GDM1 (cell line): ENCODE measurements around the gene ARL1.
A peak's percentile ranks its signal among the peaks of the same experiment; 100 is the strongest.
"Not testable (repeated sequence)": the region's sequence is repeated elsewhere in the genome, so short reads cannot be mapped to it uniquely, and the experiment has no call there.

Experiments
- DNase-seq: peaks from one replicate; lab custom pipeline; 2025; lab: John Stamatoyannopoulos, UW

The ARL1 gene

DNA sequence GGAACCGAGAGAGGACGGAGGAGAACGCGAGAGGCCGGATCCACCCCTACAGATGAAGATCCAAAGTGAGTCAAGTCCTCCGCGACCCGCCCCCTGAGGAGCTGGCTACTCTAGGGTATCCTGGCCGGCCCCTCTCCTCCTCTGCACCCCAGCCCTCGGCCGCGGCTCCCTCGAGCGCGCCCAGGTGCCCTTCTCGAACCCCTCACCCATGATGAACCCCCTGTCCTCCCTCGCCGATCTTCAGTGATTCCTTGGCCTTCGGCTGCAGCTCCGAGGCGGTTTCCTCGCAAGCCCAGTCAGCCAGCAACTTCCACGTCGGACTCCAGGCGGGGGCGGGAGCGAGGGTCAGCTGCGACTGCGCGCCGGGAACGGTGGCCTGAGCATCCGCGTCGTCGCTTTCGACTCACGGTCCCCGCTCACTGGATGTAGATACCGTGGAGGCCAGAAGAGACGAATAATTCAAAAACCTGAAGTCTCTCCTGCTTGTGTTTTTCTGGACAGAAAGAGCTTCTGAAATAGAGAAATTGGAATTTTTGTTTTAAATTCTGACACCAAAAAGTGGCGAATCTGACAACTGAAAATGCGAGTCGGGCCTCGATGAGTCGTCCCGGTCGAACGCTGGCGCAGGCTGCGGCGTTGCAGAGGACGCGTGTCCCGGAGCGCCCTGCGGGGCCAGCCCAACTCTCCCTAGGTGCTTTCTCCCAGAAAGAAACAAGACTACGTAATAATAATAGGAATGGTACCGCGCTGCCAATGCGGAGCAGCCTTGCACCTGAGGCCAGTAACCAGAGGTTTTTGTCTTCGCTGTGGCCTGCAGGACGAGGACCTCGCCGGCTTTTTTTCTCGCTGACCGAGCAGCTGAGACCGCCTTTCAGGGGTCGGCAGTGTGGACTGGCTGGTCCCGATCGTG lies at the start of gene ARL1:
TSS of gene ARL1 (minus strand) at position 337 of the 910 bp plus-strand sequence. CDS start at position 210, 127 bp downstream.
- peak; percentile 77 for DNase-seq

DNA sequence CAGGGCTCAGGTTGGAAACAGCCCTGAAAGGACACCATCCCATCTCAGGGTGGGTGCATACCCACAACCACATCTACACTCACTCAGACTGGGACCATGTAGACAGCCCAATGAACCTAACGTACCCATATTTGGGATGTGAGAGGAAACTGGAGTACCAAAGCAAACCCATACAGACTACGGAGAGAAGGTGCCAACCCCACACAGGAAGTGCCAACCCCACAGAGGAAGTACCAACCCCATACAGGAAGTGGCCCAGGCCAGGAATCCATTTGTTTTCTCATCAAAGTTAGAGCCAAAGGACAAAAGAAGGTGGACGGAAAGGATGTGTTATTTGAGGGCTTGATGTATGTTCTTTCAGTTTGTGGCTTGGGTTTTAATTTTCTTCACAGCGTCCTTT lies 48.1 kb upstream of the ARL1 start:
- DNase-seq = no peak

DNA sequence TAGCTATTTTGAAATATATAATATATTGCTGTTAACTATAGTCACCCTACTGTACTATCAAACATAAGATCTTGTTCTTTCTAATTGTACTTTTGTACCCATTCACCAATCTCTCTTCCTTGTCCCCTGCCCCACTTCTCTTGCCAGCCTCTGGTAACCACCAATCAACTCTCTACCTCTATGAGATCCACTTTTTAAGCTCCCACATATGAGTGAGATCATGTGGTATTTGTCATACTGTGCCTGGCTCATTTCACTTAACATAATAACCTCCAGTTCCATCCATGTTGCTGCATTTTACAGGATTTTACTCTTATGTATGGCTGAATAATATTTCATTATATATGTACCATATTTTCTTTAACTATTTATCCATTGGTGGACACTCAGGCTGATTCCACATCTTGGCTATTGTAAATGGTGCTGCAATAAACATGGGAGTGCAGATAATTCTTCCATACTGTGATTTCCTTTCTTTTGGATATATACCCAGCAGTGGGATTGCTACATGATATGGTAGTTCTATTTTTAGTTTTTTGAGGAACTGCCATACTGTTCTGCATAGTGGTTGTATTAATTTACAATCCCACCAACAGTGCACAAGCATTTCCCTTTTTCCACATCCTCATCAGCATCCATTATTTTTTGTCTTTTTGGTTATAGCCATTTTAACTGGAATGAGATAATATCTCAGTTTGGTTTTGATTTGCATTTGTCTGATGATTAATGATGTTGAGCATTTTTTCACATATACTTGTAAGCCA lies 34.1 kb upstream of the ARL1 start:
- no peak for DNase-seq

DNA sequence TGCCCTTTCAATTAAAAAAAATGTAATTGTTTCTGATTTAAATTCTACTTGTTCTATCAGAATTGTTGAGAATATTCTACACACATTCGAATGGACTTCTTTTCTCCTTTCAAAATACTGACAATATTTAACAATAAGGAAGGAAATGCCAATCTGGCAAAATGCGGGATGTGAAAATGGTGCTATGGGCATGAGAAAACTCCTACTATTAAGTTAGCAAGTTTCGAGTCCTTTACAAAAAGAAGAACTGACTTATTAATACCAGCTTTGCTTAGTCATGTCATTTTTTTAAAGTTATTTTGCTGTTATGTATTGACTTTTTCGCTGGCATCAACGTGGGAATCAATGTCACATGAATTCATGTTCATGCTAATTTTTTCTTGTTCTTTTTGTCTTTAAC lies 31.7 kb upstream of the ARL1 start:
- DNase-seq = no peak

DNA sequence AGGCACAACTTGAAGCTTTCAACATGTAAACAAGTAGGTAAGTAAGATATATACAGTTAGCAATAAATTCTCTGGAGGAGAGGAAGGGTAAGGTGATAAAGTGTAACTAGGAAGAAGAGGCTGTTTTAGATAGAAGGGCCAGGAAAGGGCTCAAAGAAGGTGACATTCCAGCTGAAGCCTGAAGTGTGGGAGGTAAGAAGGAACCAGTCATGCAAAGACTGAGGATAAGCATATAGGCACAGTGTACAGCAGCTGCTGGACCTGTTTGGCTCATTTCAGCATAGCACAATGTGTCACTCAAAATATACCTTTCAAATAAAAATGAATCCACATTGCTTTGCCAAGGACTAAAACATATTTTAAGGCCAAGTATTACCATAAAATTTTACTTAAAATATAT lies 28.6 kb upstream of the ARL1 start:
- no peak for DNase-seq

DNA sequence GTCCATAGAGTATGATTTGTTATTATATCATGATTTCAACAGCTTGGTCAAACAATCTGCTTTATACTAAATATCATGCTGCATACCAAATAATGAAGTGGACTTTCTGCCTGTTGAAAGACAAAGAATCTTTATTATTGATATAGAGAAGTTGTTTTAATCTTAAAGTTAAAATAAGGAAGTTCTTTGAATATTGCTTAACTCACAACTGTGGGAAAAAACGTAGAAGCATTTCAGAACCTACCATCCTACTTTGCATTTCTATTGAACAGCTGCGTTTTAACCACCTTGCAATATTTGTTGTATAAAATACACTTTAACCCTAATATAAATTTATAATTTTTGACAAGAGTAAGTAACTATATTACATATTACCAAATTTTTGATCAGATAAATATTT lies 22.9 kb upstream of the ARL1 start:
- DNase-seq = no peak

DNA sequence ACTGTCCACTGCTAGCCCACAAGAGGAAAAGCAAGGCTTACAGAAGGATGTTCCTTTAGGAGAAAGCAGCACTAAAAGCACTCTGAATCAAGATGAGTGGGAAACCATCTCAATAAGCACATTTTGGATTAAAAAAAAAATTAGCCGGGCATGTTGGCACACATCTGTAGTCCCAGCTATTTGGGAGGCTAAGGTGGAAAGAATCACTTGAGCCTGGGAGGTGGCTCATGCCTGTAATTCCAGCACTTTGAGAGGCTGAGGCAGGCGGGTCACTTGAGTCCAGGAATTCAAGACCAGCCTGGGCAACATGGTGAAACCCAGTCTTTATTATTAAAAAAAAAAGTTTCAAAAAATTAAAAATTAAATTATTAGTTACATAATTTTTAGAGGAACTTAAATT lies 17.0 kb upstream of the ARL1 start:
- DNase-seq = no peak

DNA sequence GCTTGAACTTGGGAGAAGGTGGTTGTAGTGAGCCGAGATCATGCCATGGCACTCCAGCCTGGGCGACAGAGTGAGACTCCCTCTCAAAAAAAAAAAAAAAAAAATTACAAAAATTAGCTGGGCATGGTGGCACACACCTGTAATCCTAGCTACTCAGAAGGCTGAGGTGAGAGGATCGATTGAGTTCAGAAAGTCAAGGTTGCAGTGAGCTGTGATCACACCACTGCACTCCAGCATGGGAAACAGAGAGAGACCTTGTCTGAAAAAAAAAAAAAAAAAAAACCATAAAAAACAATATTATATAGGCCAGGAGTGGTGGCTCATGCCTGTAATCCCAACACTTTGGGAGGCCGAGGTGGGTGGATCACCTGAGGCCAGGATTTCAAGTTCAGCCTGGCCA lies 14.5 kb upstream of the ARL1 start:
- not testable (repeated sequence) for DNase-seq

DNA sequence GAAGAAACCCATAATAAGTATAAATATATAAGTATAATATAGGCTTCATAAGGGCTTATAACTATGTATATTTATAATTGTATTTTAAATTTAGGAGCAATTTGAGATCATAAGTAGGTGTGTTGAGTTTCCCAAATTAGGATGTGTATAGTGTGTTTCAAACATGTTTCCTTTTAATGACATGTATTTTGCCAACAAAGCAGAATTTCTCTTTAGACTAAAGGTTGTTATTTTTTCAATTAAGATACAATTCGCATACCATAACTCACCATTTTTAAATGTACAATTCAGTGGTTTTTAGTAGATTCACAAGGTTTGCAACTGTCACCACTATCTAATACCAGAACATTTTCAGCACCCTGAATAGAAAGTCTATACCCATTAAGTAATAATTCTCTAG lies 7.7 kb upstream of the ARL1 start:
- DNase-seq = no peak

DNA sequence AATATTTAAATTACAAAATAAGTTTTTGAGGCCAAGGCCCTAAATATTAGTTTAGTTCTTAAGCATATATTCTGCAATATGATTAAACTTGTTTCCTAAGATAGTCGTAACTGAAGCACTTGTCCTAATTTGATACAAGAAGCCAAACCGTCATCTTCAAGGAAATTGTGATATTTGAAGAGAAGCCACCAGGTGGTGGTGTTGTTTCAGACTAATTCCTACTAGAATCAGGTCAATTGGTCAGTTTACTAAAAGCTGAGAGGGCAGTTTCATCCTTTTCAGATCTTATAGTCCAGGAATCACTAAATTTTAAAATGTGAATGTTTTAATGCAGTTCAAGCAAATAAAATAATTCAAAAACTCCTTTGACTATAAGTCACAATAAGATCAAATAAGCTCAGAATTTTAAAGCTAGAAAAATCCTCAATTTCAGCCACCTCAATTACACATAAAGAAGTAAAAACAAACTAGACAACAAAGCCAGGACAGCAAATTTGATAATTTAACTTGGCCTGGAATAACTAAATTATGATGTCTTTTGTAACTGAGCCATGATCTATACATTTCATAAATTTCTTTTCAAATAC lies 7.1 kb upstream of the ARL1 start:
- DNase-seq = peak; percentile 9

DNA sequence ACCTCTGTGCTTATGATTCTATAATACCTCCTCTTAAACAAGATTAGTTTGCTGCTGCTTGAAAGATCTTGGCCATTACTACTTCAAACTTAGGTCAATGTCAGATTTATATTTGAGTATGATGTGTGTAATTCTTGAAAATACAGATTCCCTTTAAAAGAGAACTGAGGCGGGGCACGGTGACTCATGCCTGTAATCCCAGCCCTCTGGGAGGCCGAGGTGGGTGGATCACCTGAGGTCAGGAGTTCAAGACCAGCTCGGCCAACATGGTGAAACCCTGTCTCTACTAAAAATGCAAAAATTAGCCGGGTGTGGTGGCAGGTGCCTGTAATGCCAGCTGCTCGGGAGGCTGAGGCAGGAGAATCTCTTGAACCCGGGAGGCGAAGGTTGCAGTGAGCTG lies 2.6 kb upstream of the ARL1 start:
- DNase-seq = not testable (repeated sequence)

DNA sequence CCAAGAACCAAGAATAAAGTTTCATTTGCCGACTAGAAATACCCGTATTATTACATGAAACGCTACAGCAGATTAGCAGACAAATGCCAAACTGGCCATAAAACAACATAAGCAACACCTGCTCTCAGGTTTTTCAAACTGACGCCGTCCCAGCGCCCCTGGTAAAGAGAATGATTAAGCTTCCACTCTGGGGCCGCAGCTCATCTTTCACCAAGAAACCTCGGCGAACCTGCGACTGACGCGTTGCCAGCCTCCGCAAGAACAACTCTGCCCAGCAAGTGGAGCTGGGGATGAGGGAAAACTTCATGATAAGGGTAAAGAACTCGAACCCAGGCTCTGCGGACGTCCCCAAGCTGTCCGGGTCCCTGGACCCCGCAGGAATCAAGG lies 530 bp downstream of the ARL1 start:
- no peak for DNase-seq

DNA sequence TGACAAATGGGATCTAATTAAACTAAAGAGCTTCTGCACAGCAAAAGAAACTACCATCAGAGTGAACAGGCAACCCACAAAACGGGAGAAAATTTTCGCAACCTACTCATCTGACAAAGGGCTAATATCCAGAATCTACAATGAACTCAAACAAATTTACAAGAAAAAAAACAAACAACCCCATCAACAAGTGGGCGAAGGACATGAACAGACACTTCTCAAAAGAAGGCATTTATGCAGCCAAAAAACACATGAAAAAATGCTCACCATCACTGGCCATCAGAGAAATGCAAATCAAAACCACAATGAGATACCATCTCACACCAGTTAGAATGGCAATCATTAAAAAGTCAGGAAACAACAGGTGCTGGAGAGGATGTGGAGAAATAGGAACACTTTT lies 16.4 kb downstream of the ARL1 start:
- DNase-seq = not testable (repeated sequence)

DNA sequence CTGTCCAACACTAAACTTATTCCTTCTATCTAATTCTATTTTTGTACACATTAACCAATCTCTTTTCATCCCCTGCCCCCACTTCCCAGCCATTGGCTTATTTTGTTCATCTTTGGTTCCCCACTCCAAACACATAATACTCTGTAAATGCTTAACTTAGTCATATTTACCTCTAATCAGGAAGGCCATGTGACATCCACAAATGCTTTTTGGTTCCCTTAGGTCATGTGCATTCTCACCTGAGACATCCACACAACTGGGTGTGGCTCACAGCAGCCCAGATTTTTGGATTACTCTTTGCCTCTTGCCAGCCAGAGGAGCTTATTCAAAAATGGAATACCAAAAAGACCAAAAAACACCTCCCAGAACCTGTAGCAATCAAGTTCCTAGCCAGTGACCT lies 28.4 kb downstream of the ARL1 start:
- no peak for DNase-seq

DNA sequence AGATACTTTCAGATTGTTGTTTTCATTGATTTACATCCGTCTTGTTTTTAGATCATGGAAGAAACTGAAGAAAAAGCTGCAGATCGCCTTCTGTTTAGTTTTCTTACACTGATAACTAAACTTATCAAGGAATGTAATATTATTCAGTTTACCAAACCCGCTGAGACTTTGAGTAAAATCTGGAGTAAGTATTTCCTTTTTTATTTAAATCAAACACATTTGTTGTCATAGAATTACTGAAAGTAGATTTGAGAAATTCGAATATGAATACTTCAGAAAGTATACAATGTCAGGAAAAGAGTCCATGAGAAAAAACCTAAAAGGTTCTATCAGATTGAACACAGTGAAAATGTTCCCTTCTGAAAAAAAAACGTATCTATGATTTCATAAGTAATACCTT lies 32.0 kb downstream of the ARL1 start:
- DNase-seq = no peak

DNA sequence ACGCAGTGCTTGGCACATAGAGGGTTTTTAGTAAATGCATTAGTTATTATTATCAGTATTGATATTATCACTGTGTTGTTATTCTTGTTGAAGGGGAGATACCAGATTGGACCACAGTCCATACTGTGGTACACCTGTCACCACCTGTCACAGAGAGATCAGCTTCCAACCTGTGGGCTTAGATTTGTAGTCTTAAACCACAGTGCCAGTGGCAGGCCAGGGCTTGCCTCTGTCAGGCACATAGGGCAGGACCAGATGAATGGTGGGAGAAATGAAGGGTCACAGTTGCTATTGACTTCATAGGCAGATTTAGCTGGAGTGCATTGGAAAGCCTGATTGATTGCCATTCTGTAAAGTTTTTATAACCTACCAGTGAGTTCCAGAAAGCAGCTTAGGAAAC lies 35.1 kb downstream of the ARL1 start:
- DNase-seq = no peak

DNA sequence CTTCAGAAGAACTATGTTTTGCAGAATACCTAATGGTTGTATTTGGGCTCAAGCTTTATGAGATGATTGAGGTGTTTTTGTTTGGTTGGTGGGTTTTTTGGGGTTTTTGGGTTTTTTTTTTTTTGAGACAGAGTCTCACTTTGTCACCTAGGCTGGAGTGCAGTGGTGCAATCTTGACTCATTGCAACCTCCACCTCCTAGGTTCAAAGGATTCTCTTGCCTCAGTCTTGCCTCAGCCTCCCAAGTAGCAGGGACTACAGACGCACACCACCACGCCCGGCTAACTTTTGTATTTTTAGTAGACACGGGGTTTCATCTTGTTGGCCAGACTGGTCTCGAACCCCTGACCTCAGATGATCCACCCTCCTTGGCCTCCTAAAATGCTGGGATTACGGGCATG lies 39.6 kb downstream of the ARL1 start:
- DNase-seq = no peak

DNA sequence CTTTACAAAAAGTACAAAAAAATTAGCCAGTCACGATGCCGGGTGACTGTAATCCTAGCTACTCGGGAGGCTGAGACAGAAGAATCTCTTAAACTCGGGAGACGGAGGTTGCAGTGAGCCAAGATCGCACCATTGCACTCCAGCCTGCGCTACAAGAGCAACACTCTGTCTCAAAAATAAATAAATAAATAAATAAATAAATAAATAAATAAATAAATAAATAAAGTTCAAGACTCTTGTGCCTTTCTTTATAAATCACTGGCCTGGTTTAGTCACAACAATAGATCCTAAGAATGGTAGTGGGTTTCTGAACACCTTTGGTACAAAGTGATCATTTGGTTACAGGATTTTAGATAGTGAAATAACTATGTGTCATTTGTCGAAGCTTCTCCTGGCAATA lies 46.1 kb downstream of the ARL1 start:
- no peak for DNase-seq

DNA sequence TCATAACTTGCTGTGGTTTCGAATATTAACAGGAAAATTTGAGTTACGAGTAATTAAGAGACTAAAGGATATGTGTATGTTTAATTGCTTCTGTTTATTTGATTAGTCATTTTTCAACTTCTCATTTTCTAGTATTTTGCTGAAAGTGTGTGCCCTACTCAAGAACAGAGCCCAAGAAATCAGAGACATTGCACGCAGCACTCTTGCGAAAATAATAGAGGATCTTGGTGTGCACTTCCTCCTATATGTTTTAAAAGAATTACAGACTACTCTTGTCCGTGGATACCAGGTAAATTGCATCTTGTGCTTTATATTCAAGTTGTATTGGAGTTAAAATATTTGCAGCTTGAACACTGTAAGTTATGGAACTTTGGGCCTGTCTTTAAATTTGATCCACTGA lies 50.8 kb downstream of the ARL1 start:
- no peak for DNase-seq

DNA sequence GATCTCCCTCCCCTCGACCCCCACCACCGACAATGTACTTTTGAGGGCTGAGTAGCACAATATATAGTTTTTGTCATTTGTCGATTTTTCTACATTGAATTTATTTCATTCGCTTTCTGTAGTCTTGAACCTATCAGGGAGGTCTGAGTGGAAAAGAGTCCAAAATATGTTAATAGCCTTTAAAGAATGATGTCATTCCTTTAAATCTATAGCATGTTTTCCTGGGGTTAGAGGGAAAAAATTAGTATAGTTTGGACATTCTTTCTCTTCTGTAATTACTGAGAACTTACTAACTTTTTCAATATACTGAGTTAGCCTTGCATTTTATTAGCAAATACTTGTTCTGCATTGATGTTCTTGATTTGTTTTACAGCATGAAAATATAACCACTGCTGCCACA lies 55.9 kb downstream of the ARL1 start:
- DNase-seq = no peak

DNA sequence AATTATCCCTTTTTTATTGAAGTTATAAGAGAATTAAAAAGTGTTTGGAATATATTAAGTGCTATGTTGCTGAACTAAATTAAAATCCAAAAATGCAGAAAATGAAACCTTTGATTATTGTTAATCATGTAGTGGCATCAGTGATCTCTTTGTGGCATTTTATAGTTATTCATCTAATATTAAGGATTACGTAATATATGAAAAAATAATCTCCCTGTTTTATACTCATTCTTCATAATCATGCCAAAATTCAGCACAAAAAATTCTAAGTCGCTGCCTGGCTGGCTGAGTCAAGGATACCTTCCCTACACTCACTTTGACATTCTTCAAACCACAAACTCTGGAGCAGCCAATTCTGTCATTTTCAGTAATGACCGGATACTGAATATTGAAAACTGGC lies 63.7 kb downstream of the ARL1 start:
- no peak for DNase-seq
